H1 (cell line): ENCODE results near the gene C5orf22. TPM values are rescaled to one million over a fixed set of nuclear protein-coding genes. Genes with fewer than 3 reads are reported as not detected.

ENCODE experiments used
- CTCF ChIA-PET: fragments of 300-600 bp; sonication (Branson Sonifier 250); formaldehyde crosslinking; loops from one replicate; lab custom pipeline; 2021; ENCODE audit not compliant: partially characterized antibody; lab: Charles Lee
- POLR2A ChIA-PET: fragments of 300-600 bp; sonication (Branson Sonifier 250); formaldehyde crosslinking; loops from one replicate; lab custom pipeline; 2021; ENCODE audit warnings: inconsistent platforms; ENCODE audit not compliant: partially characterized antibody; lab: Charles Lee
- DNase-seq, 2 experiments: peaks; one replicate each; pipeline versions ENCODE4 v3.0.0 to v3.0.0-alpha.2; 2010 to 2022; ENCODE audit warnings: low spot score in 2 of 2, low read depth in 1 of 2, mixed read lengths in 1 of 2
- FAIRE-seq: peaks from 2 replicates; lab custom pipeline; 2011; peaks lifted over from hg19 to GRCh38; lab: Jason Lieb, UNC
- H2AFZ ChIP-seq: 2 replicates; pipeline ENCODE4 v1.8.1; 2012; ENCODE audit warnings: low read length, inconsistent platforms
- H2AK5ac ChIP-seq: 2 replicates; pipeline ENCODE4 v1.6.1; 2013; ENCODE audit warnings: low read depth, low read length
- H2BK120ac ChIP-seq: replicated peaks from 2 replicates; pipeline ENCODE3; 2013; ENCODE audit warnings: low read depth, low read length, inconsistent platforms
- H2BK12ac ChIP-seq: 2 replicates; pipeline ENCODE4 v1.6.1; 2013; ENCODE audit warnings: low read depth, low read length
- H2BK15ac ChIP-seq: 2 replicates; pipeline ENCODE4 v1.6.1; 2013; ENCODE audit warnings: low read length
- H2BK20ac ChIP-seq: 2 replicates; pipeline ENCODE4 v1.6.1; 2013; ENCODE audit warnings: low read length
- H2BK5ac ChIP-seq: 2 replicates; pipeline ENCODE4 v1.6.1; 2013; ENCODE audit warnings: low read depth, low read length
- H3K14ac ChIP-seq: 2 replicates; pipeline ENCODE4 v1.6.1; 2013; ENCODE audit warnings: inconsistent platforms; ENCODE audit not compliant: insufficient read length
- H3K18ac ChIP-seq: 2 replicates; pipeline ENCODE4 v1.6.1; 2013; ENCODE audit warnings: low read length; ENCODE audit errors: extremely low read depth
- H3K23ac ChIP-seq: 2 replicates; pipeline ENCODE4 v1.6.1; 2013; ENCODE audit warnings: inconsistent platforms; ENCODE audit not compliant: insufficient read length
- H3K23me2 ChIP-seq: 2 replicates; pipeline ENCODE4 v1.6.1; 2013; ENCODE audit warnings: low read depth, low read length
- H3K27ac ChIP-seq: 2 replicates; pipeline ENCODE4 v1.6.1; 2011; ENCODE audit warnings: low read depth, low read length, inconsistent platforms
- H3K27me3 ChIP-seq, 4 experiments: replicated peaks in 1 of 4; 1 replicate in 1 of 4; 2 replicates in 3 of 4; pipeline versions ENCODE4 v1.6.1 to v1.8.1; 2011 to 2013; ENCODE audit warnings: low read length in 3 of 4, mild to moderate bottlenecking in 3 of 4, inconsistent platforms in 2 of 4, mixed read lengths in 2 of 4, moderate library complexity in 1 of 4; ENCODE audit not compliant: control insufficient read depth in 3 of 4, insufficient read depth in 3 of 4; ENCODE audit errors: extremely low read depth in 1 of 4
- H3K36me3 ChIP-seq, 4 experiments: 2 replicates each; pipeline versions ENCODE4 v1.6.1 to v1.8.1; 2011 to 2013; ENCODE audit warnings: mild to moderate bottlenecking in 4 of 4, low read length in 3 of 4, moderate library complexity in 2 of 4, control low read depth in 1 of 4, inconsistent platforms in 1 of 4; ENCODE audit not compliant: insufficient read depth in 4 of 4, control insufficient read depth in 2 of 4
- H3K4ac ChIP-seq: replicated peaks from 2 replicates; pipeline ENCODE3; 2013; ENCODE audit warnings: low read length, low read depth, mixed read lengths, inconsistent platforms; ENCODE audit not compliant: insufficient read length
- H3K4me1 ChIP-seq, 4 experiments: replicated peaks in 1 of 4; 1 replicate in 1 of 4; 2 replicates in 3 of 4; pipeline versions ENCODE4 v1.6.1 to v1.8.1; 2011 to 2013; ENCODE audit warnings: low read length in 3 of 4, inconsistent platforms in 2 of 4, mixed read lengths in 1 of 4; ENCODE audit not compliant: insufficient read depth in 4 of 4, control insufficient read depth in 3 of 4
- H3K4me2 ChIP-seq, 2 experiments: 2 replicates each; pipeline versions ENCODE4 v1.6.1 to v1.8.1; 2011 to 2013; ENCODE audit warnings: low read depth in 2 of 2, low read length in 2 of 2, control low read depth in 1 of 2, inconsistent platforms in 1 of 2, mild to moderate bottlenecking in 1 of 2; ENCODE audit not compliant: insufficient read depth in 1 of 2
- H3K4me3 ChIP-seq, 4 experiments: fragments of 200-600, 300-600 bp in 1 of 4; sonication (generic), shearing (Covaris generic), sonication (Bioruptor Twin) in 1 of 4; 2 replicates each; pipeline versions ENCODE4 v1.5.1 to v1.8.1; 2011 to 2016; ENCODE audit warnings: low read length in 4 of 4, low read depth in 3 of 4, control low read depth in 2 of 4, inconsistent platforms in 2 of 4, mild to moderate bottlenecking in 2 of 4, mixed read lengths in 1 of 4, moderate library complexity in 1 of 4; ENCODE audit not compliant: insufficient read depth in 2 of 4; ENCODE audit errors: extremely low read depth in 1 of 4
- H3K56ac ChIP-seq: replicated peaks from 2 replicates; pipeline ENCODE3; 2013; ENCODE audit warnings: low read depth, mild to moderate bottlenecking, mixed read lengths, low read length, inconsistent platforms; ENCODE audit not compliant: insufficient read length
- H3K79me1 ChIP-seq: 2 replicates; pipeline ENCODE4 v1.6.1; 2013; ENCODE audit warnings: low read depth, low read length, control low read depth
- H3K79me2 ChIP-seq, 2 experiments: 2 replicates each; pipeline versions ENCODE4 v1.6.1 to v1.8.1; 2012 to 2013; ENCODE audit warnings: low read length in 2 of 2, mild to moderate bottlenecking in 2 of 2, inconsistent platforms in 1 of 2; ENCODE audit not compliant: insufficient read depth in 2 of 2, control insufficient read depth in 1 of 2
- H3K9ac ChIP-seq, 4 experiments: replicated peaks in 1 of 4; 1 replicate in 1 of 4; 2 replicates in 3 of 4; pipeline versions ENCODE4 v1.6.1 to v1.8.1; 2011 to 2013; ENCODE audit warnings: low read depth in 3 of 4, low read length in 3 of 4, control low read depth in 2 of 4, mild to moderate bottlenecking in 2 of 4, moderate library complexity in 2 of 4, inconsistent platforms in 1 of 4; ENCODE audit errors: extremely low read depth in 1 of 4
- H3K9me3 ChIP-seq, 2 experiments: 2 replicates each; pipeline versions ENCODE4 v1.6.1 to v1.8.1; 2012 to 2013; ENCODE audit warnings: mild to moderate bottlenecking in 2 of 2, moderate library complexity in 2 of 2, control low read depth in 1 of 2, inconsistent platforms in 1 of 2, low read depth in 1 of 2, low read length in 1 of 2, mixed read lengths in 1 of 2; ENCODE audit not compliant: insufficient read depth in 2 of 2
- H4K20me1 ChIP-seq, 2 experiments: replicated peaks in 1 of 2; 2 replicates each; pipeline versions ENCODE3 to v1.8.1; 2011 to 2013; ENCODE audit warnings: inconsistent platforms in 2 of 2, low read length in 2 of 2, mild to moderate bottlenecking in 1 of 2; ENCODE audit not compliant: insufficient read depth in 2 of 2, control insufficient read depth in 1 of 2
- H4K5ac ChIP-seq: 2 replicates; pipeline ENCODE4 v1.6.1; 2013; ENCODE audit warnings: low read length, low read depth, mixed read lengths, inconsistent platforms; ENCODE audit not compliant: insufficient read length
- H4K8ac ChIP-seq: 2 replicates; pipeline ENCODE4 v1.8.0; 2013; ENCODE audit warnings: mild to moderate bottlenecking, moderate library complexity, low read length, inconsistent platforms; ENCODE audit not compliant: insufficient read depth; ENCODE audit errors: extremely low read depth
- H4K91ac ChIP-seq: replicated peaks from 2 replicates; pipeline ENCODE3; 2013; ENCODE audit warnings: low read length, mixed read lengths, inconsistent platforms; ENCODE audit not compliant: insufficient read length
- BACH1 ChIP-seq: IDR thresholded peaks from 2 replicates; pipeline ENCODE4 v1.6.1; 2012; ENCODE audit warnings: low read length, improper control_type of control experiment
- BRCA1 ChIP-seq: IDR thresholded peaks from 2 replicates; pipeline ENCODE4 v1.6.1; 2012; ENCODE audit warnings: low read depth, low read length, improper control_type of control experiment
- CBX5 ChIP-seq: fragments of 300-800, 300-1000 bp; sonication (generic); IDR thresholded peaks from 2 replicates; pipeline ENCODE4 v1.7.1; 2016; ENCODE audit warnings: antibody characterized with exemption, low read length, low read depth
- RAD21 ChIP-seq, 2 experiments: IDR thresholded peaks in 1 of 2; conservative IDR thresholded peaks in 1 of 2; 2 replicates each; pipeline ENCODE4 v1.6.1; 2011; ENCODE audit warnings: low read depth in 2 of 2, low read length in 2 of 2, improper control_type of control experiment in 1 of 2, inconsistent platforms in 1 of 2, mild to moderate bottlenecking in 1 of 2, moderate library complexity in 1 of 2
- SAP30 ChIP-seq: fragments of 300-600 bp; sonication (generic); IDR thresholded peaks from 2 replicates; pipeline ENCODE4 v1.7.1; 2012; ENCODE audit warnings: low read length, moderate library complexity, mild to moderate bottlenecking, inconsistent platforms; ENCODE audit not compliant: insufficient read depth, insufficient replicate concordance
- SP4 ChIP-seq: IDR thresholded peaks from 2 replicates; pipeline ENCODE4 v1.6.1; 2012; ENCODE audit warnings: low read length, inconsistent platforms
- TEAD4 ChIP-seq: IDR thresholded peaks from 2 replicates; pipeline ENCODE4 v1.6.1; 2012; ENCODE audit warnings: low read depth, low read length, inconsistent platforms, mixed read lengths
- WGBS, 2 experiments: shearing (Covaris generic) in 1 of 2; methylation state at CpG; one replicate each; pipeline versions ENCODE4 v1.1.6 to v1.1.7; 2013 to 2015; ENCODE audit warnings: low lambda C conversion rate in 2 of 2, mixed read lengths in 2 of 2, inconsistent platforms in 1 of 2, low coverage in 1 of 2, missing lambda C conversion rate in 1 of 2; ENCODE audit not compliant: insufficient replicate concordance in 2 of 2, insufficient coverage in 1 of 2, insufficient read length in 1 of 2; ENCODE audit errors: extremely low coverage in 1 of 2, missing lambda C conversion rate in 1 of 2; 5-methylcytosine and 5-hydroxymethylcytosine counted together
- polyA plus RNA-seq, 7 experiments: library from polyadenylated mRNA; depleted of rRNA in 3 of 7; stranded (reverse) in 5 of 7; unstranded in 2 of 7; fragments of >200 nt in 5 of 7; fragments of 200-250 nt in 2 of 7; gene quantifications; 1 replicate in 5 of 7; 2 replicates in 1 of 7; 4 replicates in 1 of 7; pipeline versions ENCODE4 v1.2.1 to v1.2.3, GENCODE V29; 2011 to 2013; ENCODE audit warnings: missing spikeins in 2 of 7, mixed read lengths in 2 of 7
- total RNA-seq: library from RNA; stranded (reverse); fragmentation: NEBNext Ultra II Directional; extraction: Animal tissue kit (Norgen Biotek cat#: 25700); gene quantifications from 2 replicates; pipeline ENCODE4 v1.2.1, GENCODE V29; 2021
- TF ChIP-seq, protein P1 (sequence below): IDR thresholded peaks from 2 replicates; pipeline ENCODE4 v1.6.1; 2012; ENCODE audit warnings: inconsistent platforms
- TF ChIP-seq, protein P2 (sequence below): IDR thresholded peaks from 2 replicates; pipeline ENCODE4 v1.6.1; 2012; ENCODE audit warnings: low read length, inconsistent platforms

Gene C5orf22
- total and polyA plus RNA-seq, 2 of the 8 experiments (the other 6 are each of a cell fraction or from before 2014, with no cell fraction given), result 19.6 to 36.2 TPM

DNA sequence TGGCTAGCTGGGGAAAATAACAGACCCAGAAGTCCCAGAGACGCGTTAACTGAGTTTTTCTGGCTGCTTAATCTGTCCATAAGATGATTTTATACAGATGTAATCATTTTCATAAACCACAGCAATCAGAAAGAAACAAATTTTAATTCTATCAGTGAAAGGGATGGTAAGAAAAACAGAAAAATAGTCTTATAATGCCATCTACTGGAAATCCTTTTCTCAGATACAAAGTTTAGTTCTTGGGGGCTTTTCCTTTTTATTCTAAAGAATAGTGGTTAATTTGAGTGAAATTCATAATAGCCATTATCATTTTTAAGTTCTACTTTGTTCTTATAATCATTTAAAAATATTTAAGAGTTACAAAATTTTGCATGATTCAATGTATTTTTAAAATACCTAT, 44.6 kb upstream of the C5orf22 start:
- no peaks in the 10 kb centered on the region for H3K79me2 ChIP-seq
- no peak overlapping the region for H3K23ac ChIP-seq
- H3K56ac ChIP-seq, result no peak overlapping the region
- H3K27me3 ChIP-seq, result no peaks in the 10 kb centered on the region
- H3K18ac ChIP-seq, result no peak overlapping the region
- no peaks in the 10 kb centered on the region for H3K23me2 ChIP-seq
- no peaks in the 10 kb centered on the region; the same call in 1 of the 2 replicates for H3K79me1 ChIP-seq
- no peak overlapping the region for H3K4ac ChIP-seq
- no peak for DNase-seq
- H3K4me3 ChIP-seq, result no peak overlapping the region
- H3K27ac ChIP-seq, result no peak overlapping the region
- no peak overlapping the region for H2BK5ac ChIP-seq
- H4K8ac ChIP-seq, result no peak overlapping the region
- no peaks in the 10 kb centered on the region for H4K20me1 ChIP-seq
- no peak overlapping the region for H2BK15ac ChIP-seq
- no peak overlapping the region for H4K91ac ChIP-seq
- no peak overlapping the region for H3K4me2 ChIP-seq
- H2AK5ac ChIP-seq, result no peak overlapping the region
- H2BK12ac ChIP-seq, result no peak overlapping the region
- TF ChIP-seq BACH1 (no peak), CBX5 (no peak), RAD21 (IDR thresholded peaks at IDR 0.05 in 1 of 2, conservative IDR thresholded peaks at IDR 0.05 in 1 of 2; ENCODE audit: low read depth in 2 of 2, low read length in 2 of 2) (no peak), BRCA1 (no peak), SP4 (no peak), TEAD4 (no peak), SAP30 (no peak)
- TF ChIP-seq, protein P1, sequence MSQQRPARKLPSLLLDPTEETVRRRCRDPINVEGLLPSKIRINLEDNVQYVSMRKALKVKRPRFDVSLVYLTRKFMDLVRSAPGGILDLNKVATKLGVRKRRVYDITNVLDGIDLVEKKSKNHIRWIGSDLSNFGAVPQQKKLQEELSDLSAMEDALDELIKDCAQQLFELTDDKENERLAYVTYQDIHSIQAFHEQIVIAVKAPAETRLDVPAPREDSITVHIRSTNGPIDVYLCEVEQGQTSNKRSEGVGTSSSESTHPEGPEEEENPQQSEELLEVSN, result no peak
- TF ChIP-seq, protein P2, sequence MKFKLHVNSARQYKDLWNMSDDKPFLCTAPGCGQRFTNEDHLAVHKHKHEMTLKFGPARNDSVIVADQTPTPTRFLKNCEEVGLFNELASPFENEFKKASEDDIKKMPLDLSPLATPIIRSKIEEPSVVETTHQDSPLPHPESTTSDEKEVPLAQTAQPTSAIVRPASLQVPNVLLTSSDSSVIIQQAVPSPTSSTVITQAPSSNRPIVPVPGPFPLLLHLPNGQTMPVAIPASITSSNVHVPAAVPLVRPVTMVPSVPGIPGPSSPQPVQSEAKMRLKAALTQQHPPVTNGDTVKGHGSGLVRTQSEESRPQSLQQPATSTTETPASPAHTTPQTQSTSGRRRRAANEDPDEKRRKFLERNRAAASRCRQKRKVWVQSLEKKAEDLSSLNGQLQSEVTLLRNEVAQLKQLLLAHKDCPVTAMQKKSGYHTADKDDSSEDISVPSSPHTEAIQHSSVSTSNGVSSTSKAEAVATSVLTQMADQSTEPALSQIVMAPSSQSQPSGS, result no peak
- WGBS, 2 experiments, result 96% methylated on average over 2 of the region's 2 CpGs; no CpG with 5 or more reads in 1 of the 2 experiments
- no peak overlapping the region for H3K14ac ChIP-seq
- H3K36me3 ChIP-seq, result peaks cover 6 to 50% (median 15%) of the 10 kb centered on the region in 4 experiments
- no peak for FAIRE-seq
- no peak overlapping the region for H2AFZ ChIP-seq
- no peak overlapping the region for H4K5ac ChIP-seq
- H3K9me3 ChIP-seq, result no peaks in the 10 kb centered on the region
- no peak overlapping the region for H3K9ac ChIP-seq
- POLR2A ChIA-PET, result interaction anchor here (0.6 kb wide), 1 partner anchor 33 kb away, joined by 3 read pairs; no protein-coding TSS in a partner anchor
- H2BK120ac ChIP-seq, result no peak overlapping the region
- no peak overlapping the region for H2BK20ac ChIP-seq
- CTCF ChIA-PET, result interaction anchor here (0.7 to 0.9 kb wide), 2 partner anchors 20 to 250 kb away, joined by 3 read pairs; no protein-coding TSS in a partner anchor
- H3K4me1 ChIP-seq, result no peaks in the 10 kb centered on the region
